ENCODE data around the gene TNNC1. TPM values are rescaled to one million over a fixed set of nuclear protein-coding genes. Genes with fewer than 3 reads are reported as not detected.

Gene TNNC1
- total RNA-seq, 1 experiment from 2014 or later: not detected

DNA sequence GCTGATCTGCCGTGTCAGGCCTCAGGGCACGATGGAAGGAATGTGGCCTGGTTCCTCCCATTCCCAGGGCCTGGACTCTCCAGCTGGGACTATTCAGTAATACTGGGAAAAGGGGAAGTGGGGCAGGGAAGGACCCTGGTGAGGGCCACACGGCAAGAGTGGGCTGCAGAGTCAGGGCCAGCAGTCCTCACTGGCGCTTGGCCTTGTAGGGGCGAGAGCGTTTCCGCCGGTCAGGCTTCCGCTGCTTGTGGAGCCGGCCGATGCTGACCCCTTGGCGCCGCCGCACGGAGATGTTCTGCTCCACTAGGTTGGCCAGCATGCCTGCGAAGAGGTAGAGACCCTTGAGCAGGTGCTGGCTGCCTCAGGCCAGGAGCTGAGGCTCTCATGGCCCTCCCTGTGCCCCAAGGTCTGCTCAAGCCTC is 51.7 kb downstream of the TNNC1 start:
- H3K79me2 ChIP-seq (ENCODE audit: low read length): no peaks in the 10 kb centered on the region
- no peaks in the 10 kb centered on the region for H3K27me3 ChIP-seq (ENCODE audit: low read length)
- no peaks in the 10 kb centered on the region for H3K9me3 ChIP-seq (ENCODE audit: low read length)
- no peaks in the 10 kb centered on the region for H4K20me1 ChIP-seq (ENCODE audit: insufficient read depth, low read depth, low read length)
- no peak overlapping the region for H3K4me3 ChIP-seq (ENCODE audit: low read length)
- H3K9me2 ChIP-seq (replicated peaks; ENCODE audit: insufficient read depth, low read length): no peaks in the 10 kb centered on the region
- DNase-seq: no peak
- H3K4me1 ChIP-seq (ENCODE audit: low read length): no peaks in the 10 kb centered on the region
- no peak overlapping the region for H3K9ac ChIP-seq (ENCODE audit: low read length)
- H2AFZ ChIP-seq (ENCODE audit: low read length): no peak overlapping the region
- no peak overlapping the region for H3K4me2 ChIP-seq (ENCODE audit: low read depth, low read length, poor library complexity, severe bottlenecking)
- H3K27ac ChIP-seq (ENCODE audit: low read length): no peak overlapping the region
- H3K36me3 ChIP-seq (ENCODE audit: insufficient read depth, low read length): 0 out of 2 replicates have a peak, but pooled peaks cover 4% of the 10 kb centered on the region

DNA sequence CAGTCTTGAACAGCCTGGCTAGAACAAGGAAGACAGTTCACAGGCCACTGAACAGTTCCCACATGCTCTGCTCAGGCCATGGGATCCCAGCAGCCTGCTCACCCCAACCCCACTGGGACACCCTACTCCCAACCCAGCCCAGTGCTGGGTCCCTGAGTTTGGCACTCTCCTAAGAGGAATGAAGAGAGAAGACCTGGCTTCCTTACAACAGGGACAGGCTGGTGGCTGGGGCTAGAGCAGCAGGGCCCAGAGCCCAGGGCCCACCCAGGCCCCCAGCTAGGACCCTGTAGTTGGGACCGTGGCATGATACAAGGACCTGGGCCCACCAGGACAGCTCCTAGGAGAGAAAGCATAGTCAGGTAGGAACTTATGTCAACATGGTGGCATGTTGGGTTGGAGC is 52.3 kb downstream of the TNNC1 start:
- no peak overlapping the region for H3K4me3 ChIP-seq (ENCODE audit: low read length)
- H4K20me1 ChIP-seq (ENCODE audit: insufficient read depth, low read depth, low read length): no peaks in the 10 kb centered on the region
- H3K27me3 ChIP-seq (ENCODE audit: low read length): no peaks in the 10 kb centered on the region
- no peaks in the 10 kb centered on the region for H3K9me3 ChIP-seq (ENCODE audit: low read length)
- H3K79me2 ChIP-seq (ENCODE audit: low read length): no peaks in the 10 kb centered on the region
- DNase-seq: no peak
- no peak overlapping the region for H3K4me2 ChIP-seq (ENCODE audit: low read depth, low read length, poor library complexity, severe bottlenecking)
- no peak overlapping the region for H3K27ac ChIP-seq (ENCODE audit: low read length)
- no peaks in the 10 kb centered on the region for H3K4me1 ChIP-seq (ENCODE audit: low read length)
- no peak overlapping the region for H3K9ac ChIP-seq (ENCODE audit: low read length)
- no peaks in the 10 kb centered on the region for H3K9me2 ChIP-seq (replicated peaks; ENCODE audit: insufficient read depth, low read length)
- no peak overlapping the region for H2AFZ ChIP-seq (ENCODE audit: low read length)
- H3K36me3 ChIP-seq (ENCODE audit: insufficient read depth, low read length): 0 out of 2 replicates have a peak, but pooled peaks cover 3% of the 10 kb centered on the region

Other genes with a start within 250 kb of the TNNC1 start
- 7.4 and 26.5 TPM in 2 replicates for gene TLR9, start 228.4 kb downstream of the TNNC1 start, total RNA-seq (2014; rRNA removed; shearing (Covaris generic); ENCODE audit: low replicate concordance)
- gene TWF2, start 214.9 kb downstream of the TNNC1 start, total RNA-seq (2014; rRNA removed; shearing (Covaris generic); ENCODE audit: low replicate concordance): 42.0 and 76.3 TPM in 2 replicates
- 25.5 and 35.4 TPM in 2 replicates for gene PPM1M, start 208.3 kb downstream of the TNNC1 start, total RNA-seq (2014; rRNA removed; shearing (Covaris generic); ENCODE audit: low replicate concordance)
- gene WDR82, start 175.4 kb downstream of the TNNC1 start, total RNA-seq (2014; rRNA removed; shearing (Covaris generic); ENCODE audit: low replicate concordance): 30.4 and 42.0 TPM in 2 replicates
- 1.6 and 8.3 TPM in 2 replicates for gene GLYCTK, start 166.2 kb downstream of the TNNC1 start, total RNA-seq (2014; rRNA removed; shearing (Covaris generic); ENCODE audit: low replicate concordance)
- gene DNAH1, start 137.7 kb downstream of the TNNC1 start, total RNA-seq (2014; rRNA removed; shearing (Covaris generic); ENCODE audit: low replicate concordance): 2.9 and 8.3 TPM in 2 replicates
- 45.4 and 91.1 TPM in 2 replicates for gene BAP1, start 44.0 kb downstream of the TNNC1 start, total RNA-seq (2014; rRNA removed; shearing (Covaris generic); ENCODE audit: low replicate concordance)
- 5.1 and 9.5 TPM in 2 replicates for gene PHF7, start 43.4 kb downstream of the TNNC1 start, total RNA-seq (2014; rRNA removed; shearing (Covaris generic); ENCODE audit: low replicate concordance)
- gene SEMA3G, start 8.9 kb downstream of the TNNC1 start, total RNA-seq (2014; rRNA removed; shearing (Covaris generic); ENCODE audit: low replicate concordance): 0.11 TPM in 1 of 2 replicates, not detected in the other
- 44.2 and 70.1 TPM in 2 replicates for gene NISCH, start 1.6 kb upstream of the TNNC1 start, total RNA-seq (2014; rRNA removed; shearing (Covaris generic); ENCODE audit: low replicate concordance)
- not detected in 2 replicates for gene STAB1, start 41.3 kb upstream of the TNNC1 start, total RNA-seq (2014; rRNA removed; shearing (Covaris generic); ENCODE audit: low replicate concordance)
- gene NT5DC2, start 79.8 kb upstream of the TNNC1 start, total RNA-seq (2014; rRNA removed; shearing (Covaris generic); ENCODE audit: low replicate concordance): 46.5 and 47.8 TPM in 2 replicates
- 23.4 and 29.7 TPM in 2 replicates for gene UQCC5, start 82.6 kb upstream of the TNNC1 start, total RNA-seq (2014; rRNA removed; shearing (Covaris generic); ENCODE audit: low replicate concordance)
- gene PBRM1, start 231.9 kb upstream of the TNNC1 start, total RNA-seq (2014; rRNA removed; shearing (Covaris generic); ENCODE audit: low replicate concordance): 38.4 and 53.3 TPM in 2 replicates
- 96.9 and 138 TPM in 2 replicates for gene GNL3, start 232.0 kb upstream of the TNNC1 start, total RNA-seq (2014; rRNA removed; shearing (Covaris generic); ENCODE audit: low replicate concordance)

All from Karpas-422 (cell line).